ENCODE measurements around the gene PIK3CD. TPM values are rescaled to one million over a fixed set of nuclear protein-coding genes. Genes with fewer than 3 reads are reported as not detected.

Gene PIK3CD
- total and polyA plus RNA-seq, 8 donors = 2.8 to 74.1 (median 5.4) TPM

- intact Hi-C loops (cut with DNase I; ENCODE audit: low total_unique reads) = no loop called here
- H3K4me1 ChIP-seq = no peaks in the 10 kb centered on the region
- no peaks in the 10 kb centered on the region for H3K27me3 ChIP-seq
- H3K27ac ChIP-seq = no peak overlapping the region
- no peak for TF ChIP-seq POLR2AphosphoS5 (IDR thresholded peaks at IDR 0.05)
- TF ChIP-seq EP300 (IDR thresholded peaks at IDR 0.05) = no peak
- TF ChIP-seq POLR2A (IDR thresholded peaks at IDR 0.05) = no peak
- TF ChIP-seq, protein P1, sequence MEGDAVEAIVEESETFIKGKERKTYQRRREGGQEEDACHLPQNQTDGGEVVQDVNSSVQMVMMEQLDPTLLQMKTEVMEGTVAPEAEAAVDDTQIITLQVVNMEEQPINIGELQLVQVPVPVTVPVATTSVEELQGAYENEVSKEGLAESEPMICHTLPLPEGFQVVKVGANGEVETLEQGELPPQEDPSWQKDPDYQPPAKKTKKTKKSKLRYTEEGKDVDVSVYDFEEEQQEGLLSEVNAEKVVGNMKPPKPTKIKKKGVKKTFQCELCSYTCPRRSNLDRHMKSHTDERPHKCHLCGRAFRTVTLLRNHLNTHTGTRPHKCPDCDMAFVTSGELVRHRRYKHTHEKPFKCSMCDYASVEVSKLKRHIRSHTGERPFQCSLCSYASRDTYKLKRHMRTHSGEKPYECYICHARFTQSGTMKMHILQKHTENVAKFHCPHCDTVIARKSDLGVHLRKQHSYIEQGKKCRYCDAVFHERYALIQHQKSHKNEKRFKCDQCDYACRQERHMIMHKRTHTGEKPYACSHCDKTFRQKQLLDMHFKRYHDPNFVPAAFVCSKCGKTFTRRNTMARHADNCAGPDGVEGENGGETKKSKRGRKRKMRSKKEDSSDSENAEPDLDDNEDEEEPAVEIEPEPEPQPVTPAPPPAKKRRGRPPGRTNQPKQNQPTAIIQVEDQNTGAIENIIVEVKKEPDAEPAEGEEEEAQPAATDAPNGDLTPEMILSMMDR (IDR thresholded peaks at IDR 0.05) = no peak
- no peak overlapping the region for H3K4me3 ChIP-seq
- DNase-seq = no peak
- WGBS, 5 donors = 47 to 55% (median 51%) methylated on average over 10 of the region's 10 CpGs
- no peaks in the 10 kb centered on the region for H3K36me3 ChIP-seq
- H3K9me3 ChIP-seq = no peaks in the 10 kb centered on the region
Observed at GRCh38 chr1:9676815-9677393, 25.4 kb downstream of the PIK3CD start.

DNA sequence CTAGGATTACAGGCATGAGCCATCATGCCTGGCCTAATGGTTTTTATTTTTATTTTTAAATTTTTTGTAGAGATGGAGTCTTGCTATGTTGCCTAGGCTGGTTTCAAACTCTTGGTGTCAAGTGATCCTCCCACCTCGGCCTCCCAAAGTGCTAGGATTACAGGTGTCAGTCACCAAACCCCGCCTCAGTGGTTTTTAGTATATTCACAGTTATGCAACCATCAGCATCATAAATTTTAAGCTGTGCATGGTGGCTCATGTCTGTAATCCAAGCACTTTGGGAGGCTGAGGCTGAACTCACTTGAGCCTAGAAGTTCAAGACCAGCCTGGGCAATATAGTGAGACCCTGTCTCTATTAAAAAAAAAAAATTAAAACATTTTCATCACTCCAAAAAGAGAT lies 28.6 kb downstream of the PIK3CD start:
- H3K27me3 ChIP-seq = no peaks in the 10 kb centered on the region
- no peaks in the 10 kb centered on the region for H3K36me3 ChIP-seq
- H3K9me3 ChIP-seq = no peaks in the 10 kb centered on the region
- H3K4me1 ChIP-seq = no peaks in the 10 kb centered on the region
- intact Hi-C loops (cut with DNase I; ENCODE audit: low total_unique reads) = no loop called here
- H3K4me3 ChIP-seq = no peak overlapping the region
- 86 to 95% (median 92%) methylated on average over 2 of the region's 2 CpGs for WGBS, 5 donors
- H3K27ac ChIP-seq = no peak overlapping the region
- DNase-seq = no peak
- TF ChIP-seq POLR2AphosphoS5 (IDR thresholded peaks at IDR 0.05) = no peak
- TF ChIP-seq, protein P1 (IDR thresholded peaks at IDR 0.05) = no peak
- TF ChIP-seq EP300 (IDR thresholded peaks at IDR 0.05) = no peak
- no peak for TF ChIP-seq POLR2A (IDR thresholded peaks at IDR 0.05)

DNA sequence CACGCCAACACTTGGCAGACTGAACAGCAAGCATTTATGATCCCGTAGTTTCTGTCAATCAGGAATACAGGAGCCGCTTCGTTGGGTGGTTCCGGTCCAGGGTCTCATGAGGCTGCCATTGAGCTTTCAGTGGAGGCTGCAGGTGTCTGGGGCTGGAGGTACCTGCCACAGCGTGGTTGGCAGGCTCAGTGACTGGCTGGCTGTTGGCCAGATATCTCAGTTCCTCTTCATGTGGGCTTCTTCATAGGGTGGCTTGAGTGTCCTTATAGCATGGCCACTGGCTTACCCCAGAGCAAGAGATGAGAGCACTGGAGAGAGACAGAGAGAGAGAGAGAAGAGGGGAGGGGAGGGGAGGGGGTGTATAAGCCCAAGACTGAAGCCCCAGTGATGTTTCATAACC lies 29.3 kb downstream of the PIK3CD start:
- no peak for TF ChIP-seq EP300 (IDR thresholded peaks at IDR 0.05)
- TF ChIP-seq POLR2AphosphoS5 (IDR thresholded peaks at IDR 0.05) = no peak
- no peak for TF ChIP-seq POLR2A (IDR thresholded peaks at IDR 0.05)
- TF ChIP-seq, protein P1 (IDR thresholded peaks at IDR 0.05) = no peak
- whole genome bisulfite sequencing, 5 donors = 82 to 92% (median 91%) methylated on average over 6 of the region's 6 CpGs
- Histone ChIP-seq H3K27me3 (no peaks in the 10 kb centered on the region), H3K9me3 (no peaks in the 10 kb centered on the region), H3K4me3 (no peak overlapping the region), H3K27ac (no peak overlapping the region), H3K36me3 (no peaks in the 10 kb centered on the region), H3K4me1 (peaks cover 0 to 7% (median 0%) of the 10 kb centered on the region in 4 donors)
- intact Hi-C loops (cut with DNase I; ENCODE audit: low total_unique reads) = no loop called here
- no peak for DNase-seq

- Histone ChIP-seq H3K36me3 (no peaks in the 10 kb centered on the region), H3K4me1 (peaks cover 24 to 44% (median 29%) of the 10 kb centered on the region in 4 donors), H3K27me3 (no peaks in the 10 kb centered on the region), H3K9me3 (no peaks in the 10 kb centered on the region), H3K4me3 (no peak overlapping the region), H3K27ac (no peak overlapping the region)
- WGBS, 5 donors = 92 to 100% (median 94%) methylated on average over 1 of the region's 1 CpG
- TF ChIP-seq POLR2A (IDR thresholded peaks at IDR 0.05) (no peak), EP300 (IDR thresholded peaks at IDR 0.05) (no peak)
- TF ChIP-seq, protein P1 (IDR thresholded peaks at IDR 0.05) = no peak
- no peak for DNase-seq
- intact Hi-C loops (cut with DNase I; ENCODE audit: low total_unique reads) = no loop called here
Observed at GRCh38 chr1:9684801-9685200, 33.3 kb downstream of the PIK3CD start.
